PC-3 (cell line): ENCODE data around the gene MATN4. TPM values are rescaled to one million over a fixed set of nuclear protein-coding genes. Genes with fewer than 3 reads are reported as not detected.

Experiments used
- ATAC-seq: fragments of 200-7000 bp; cut with Tn5 transposase; 2 replicates; pipeline ENCODE4 v1.9.1; 2020; ENCODE audit warnings: mild to moderate bottlenecking, moderate library complexity
- BruUV-seq: library from RNA; stranded (reverse); fragments of 400-500 nt; replicated peaks from 2 replicates; lab custom pipeline; 2021; lab: Mats Ljungman, UMichigan
- CTCF ChIA-PET: fragments of 300-600 bp; sonication (Branson Sonifier 250); formaldehyde crosslinking; loops from one replicate; lab custom pipeline; 2022; ENCODE audit warnings: antibody characterized with exemption; lab: Charles Lee
- POLR2A ChIA-PET: fragments of 300-600 bp; sonication (Branson Sonifier 250); formaldehyde crosslinking; loops from one replicate; lab custom pipeline; 2022; ENCODE audit warnings: antibody characterized with exemption; ENCODE audit not compliant: unreplicated experiment; lab: Charles Lee
- DNase-seq: peaks from one replicate; pipeline ENCODE4 v3.0.0-alpha.2; 2015
- H2AFZ ChIP-seq: fragments of 300-600 bp; sonication (generic); 2 replicates; pipeline ENCODE4 v1.6.0; 2016; ENCODE audit warnings: antibody characterized with exemption, low read length
- H3F3A ChIP-seq: fragments of 300-600 bp; sonication (generic); one replicate; pipeline ENCODE4 v1.6.0; 2017; ENCODE audit warnings: antibody characterized with exemption, low read length, control low read depth, mild to moderate bottlenecking; ENCODE audit not compliant: unreplicated experiment
- H3K27ac ChIP-seq: fragments of 300-600 bp; sonication (generic); 2 replicates; pipeline ENCODE4 v1.5.1; 2016; ENCODE audit warnings: mild to moderate bottlenecking, low read length
- H3K27me3 ChIP-seq: fragments of 300-600 bp; sonication (generic); 2 replicates; pipeline ENCODE4 v1.6.1; 2016; ENCODE audit warnings: low read length, mixed read lengths
- H3K36me3 ChIP-seq: fragments of 300-600 bp; sonication (generic); 2 replicates; pipeline ENCODE4 v1.6.1; 2016; ENCODE audit warnings: low read depth, mixed run types, low read length, mixed read lengths
- H3K4me1 ChIP-seq: fragments of 300-600 bp; sonication (generic); 2 replicates; pipeline ENCODE4 v1.5.1; 2016; ENCODE audit warnings: low read length; ENCODE audit not compliant: insufficient read depth
- H3K4me2 ChIP-seq: fragments of 300-600 bp; sonication (generic); 2 replicates; pipeline ENCODE4 v1.6.0; 2016; ENCODE audit warnings: low read length
- H3K4me3 ChIP-seq: fragments of 300-600 bp; sonication (generic); 2 replicates; pipeline ENCODE4 v1.5.1; 2016; ENCODE audit warnings: mild to moderate bottlenecking, low read length, mixed read lengths
- H3K79me2 ChIP-seq: fragments of 300-600 bp; sonication (generic); 2 replicates; pipeline ENCODE4 v1.6.1; 2017; ENCODE audit warnings: low read length, mixed read lengths
- H3K9ac ChIP-seq: fragments of 300-600 bp; sonication (generic); 2 replicates; pipeline ENCODE4 v1.6.0; 2016; ENCODE audit warnings: mild to moderate bottlenecking, low read length
- H3K9me2 ChIP-seq: fragments of 300-600 bp; sonication (generic); replicated peaks from 2 replicates; pipeline ENCODE4 v1.6.1; 2016; ENCODE audit warnings: mixed run types, low read length, mixed read lengths
- H3K9me3 ChIP-seq: fragments of 300-600 bp; sonication (generic); 2 replicates; pipeline ENCODE4 v1.6.1; 2016; ENCODE audit warnings: low read length, mixed read lengths
- H4K20me1 ChIP-seq: fragments of 300-600 bp; sonication (generic); 2 replicates; pipeline ENCODE4 v1.6.1; 2016; ENCODE audit warnings: low read length, mixed read lengths
- EZH2 ChIP-seq: fragments of 300-600 bp; sonication (generic); IDR thresholded peaks from one replicate; pipeline ENCODE4 v1.6.1; 2017; ENCODE audit warnings: antibody characterized with exemption, mild to moderate bottlenecking, low read length; ENCODE audit not compliant: unreplicated experiment
- EZH2phosphoT487 ChIP-seq: fragments of 300-600 bp; sonication (generic); IDR thresholded peaks from 2 replicates; pipeline ENCODE4 v1.6.1; 2018; ENCODE audit warnings: mild to moderate bottlenecking, antibody characterized with exemption, low read length, borderline replicate concordance
- intact Hi-C: fragments of 100-400 bp; cut with micrococcal nuclease; formaldehyde crosslinking; loops from 2 replicates; pipeline ENCODE4 v1.9.0; 2023
- total RNA-seq: library from RNA; depleted of rRNA; stranded (reverse); fragments of >200 nt; gene quantifications from 2 replicates; pipeline ENCODE4 v1.2.3, GENCODE V29; 2014; rRNA removed
- TF ChIP-seq, protein P1 (sequence below): fragments of 300-600 bp; sonication (generic); conservative IDR thresholded peaks from 2 replicates; pipeline ENCODE4 v1.5.1; 2017; ENCODE audit warnings: antibody characterized with exemption, low read depth, mild to moderate bottlenecking, low read length

The MATN4 gene
- total RNA-seq, 1 experiment from 2014 or later, result 0.33 TPM

DNA sequence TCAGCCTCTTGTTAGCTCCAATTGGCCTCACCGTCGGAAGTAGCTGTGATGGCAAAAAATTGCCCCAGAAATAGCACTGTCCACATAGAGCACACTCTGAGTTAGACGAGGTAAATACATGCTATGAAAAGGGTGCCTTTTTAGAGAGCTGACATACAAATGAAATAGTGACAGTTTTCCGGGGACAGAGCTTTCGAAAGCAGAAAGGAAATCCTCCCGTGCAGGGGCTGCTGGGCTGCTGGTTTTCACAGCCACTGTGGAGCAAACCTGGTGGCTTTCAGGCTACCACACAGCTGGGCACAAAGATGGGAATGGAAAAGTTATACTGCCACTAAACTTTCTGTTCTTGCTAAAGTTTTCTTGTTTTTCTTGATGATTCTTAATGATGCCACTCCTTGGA, 62.0 kb downstream of the MATN4 start:
- H3K9ac ChIP-seq, result no peak overlapping the region
- H3K79me2 ChIP-seq, result no peaks in the 10 kb centered on the region
- no peak overlapping the region for H3K4me3 ChIP-seq
- no peaks in the 10 kb centered on the region for H3F3A ChIP-seq
- POLR2A ChIA-PET, result no interaction called here
- no TSS peak for BruUV-seq
- H3K9me3 ChIP-seq, result no peaks in the 10 kb centered on the region
- ATAC-seq, result no peak
- H2AFZ ChIP-seq, result no peak overlapping the region
- H4K20me1 ChIP-seq, result no peaks in the 10 kb centered on the region
- no peaks in the 10 kb centered on the region for H3K27me3 ChIP-seq
- H3K4me1 ChIP-seq, result no peaks in the 10 kb centered on the region
- CTCF ChIA-PET, result no interaction called here
- TF ChIP-seq EZH2phosphoT487 (no peak), EZH2 (no peak)
- TF ChIP-seq, protein P1, sequence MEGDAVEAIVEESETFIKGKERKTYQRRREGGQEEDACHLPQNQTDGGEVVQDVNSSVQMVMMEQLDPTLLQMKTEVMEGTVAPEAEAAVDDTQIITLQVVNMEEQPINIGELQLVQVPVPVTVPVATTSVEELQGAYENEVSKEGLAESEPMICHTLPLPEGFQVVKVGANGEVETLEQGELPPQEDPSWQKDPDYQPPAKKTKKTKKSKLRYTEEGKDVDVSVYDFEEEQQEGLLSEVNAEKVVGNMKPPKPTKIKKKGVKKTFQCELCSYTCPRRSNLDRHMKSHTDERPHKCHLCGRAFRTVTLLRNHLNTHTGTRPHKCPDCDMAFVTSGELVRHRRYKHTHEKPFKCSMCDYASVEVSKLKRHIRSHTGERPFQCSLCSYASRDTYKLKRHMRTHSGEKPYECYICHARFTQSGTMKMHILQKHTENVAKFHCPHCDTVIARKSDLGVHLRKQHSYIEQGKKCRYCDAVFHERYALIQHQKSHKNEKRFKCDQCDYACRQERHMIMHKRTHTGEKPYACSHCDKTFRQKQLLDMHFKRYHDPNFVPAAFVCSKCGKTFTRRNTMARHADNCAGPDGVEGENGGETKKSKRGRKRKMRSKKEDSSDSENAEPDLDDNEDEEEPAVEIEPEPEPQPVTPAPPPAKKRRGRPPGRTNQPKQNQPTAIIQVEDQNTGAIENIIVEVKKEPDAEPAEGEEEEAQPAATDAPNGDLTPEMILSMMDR, result no peak
- intact Hi-C loops, result no loop called here
- DNase-seq, result no peak
- H3K9me2 ChIP-seq, result no peaks in the 10 kb centered on the region
- H3K27ac ChIP-seq, result no peak overlapping the region
- no peak overlapping the region for H3K4me2 ChIP-seq
- H3K36me3 ChIP-seq, result no peaks in the 10 kb centered on the region

Other genes starting within 250 kb of the MATN4 start
- not detected in 2 replicates for gene KCNS1, start 207.2 kb downstream of the MATN4 start, total RNA-seq
- not detected in 2 replicates for gene WFDC5, start 193.1 kb downstream of the MATN4 start, total RNA-seq
- not detected in 2 replicates for gene WFDC12, start 183.8 kb downstream of the MATN4 start, total RNA-seq
- gene PI3, start 133.4 kb downstream of the MATN4 start, total RNA-seq, result 175 and 188 TPM in 2 replicates
- gene SEMG1, start 101.3 kb downstream of the MATN4 start, total RNA-seq, result not detected in 2 replicates
- not detected in 2 replicates for gene SEMG2, start 86.9 kb downstream of the MATN4 start, total RNA-seq
- 186 and 207 TPM in 2 replicates for gene SLPI, start 53.7 kb downstream of the MATN4 start, total RNA-seq
- not detected in 2 replicates for gene RBPJL, start 1.5 kb downstream of the MATN4 start, total RNA-seq
- 134 and 167 TPM in 2 replicates for gene SDC4, start 40.1 kb upstream of the MATN4 start, total RNA-seq
- 32.5 and 45.2 TPM in 2 replicates for gene SYS1, start 54.9 kb upstream of the MATN4 start, total RNA-seq
- gene TP53TG5, start 70.0 kb upstream of the MATN4 start, total RNA-seq, result not detected in 2 replicates
- 7.7 and 8.5 TPM in 2 replicates for gene DBNDD2, start 100.0 kb upstream of the MATN4 start, total RNA-seq
- gene PIGT, start 107.8 kb upstream of the MATN4 start, total RNA-seq, result 101 and 129 TPM in 2 replicates
- gene WFDC2, start 161.5 kb upstream of the MATN4 start, total RNA-seq, result not detected in 2 replicates
- gene SPINT3, start 207.3 kb upstream of the MATN4 start, total RNA-seq, result not detected in 2 replicates
- gene WFDC6, start 231.2 kb upstream of the MATN4 start, total RNA-seq, result not detected in 2 replicates
- not detected in 2 replicates for gene EPPIN, start 239.1 kb upstream of the MATN4 start, total RNA-seq